Measurements from ENCODE around the gene ADSS1.

ADSS1 gene

GRCh38 chr14:104758981-104759969, 35.2 kb downstream of the ADSS1 start:
- Histone ChIP-seq H3K9ac (ENCODE audit: low read depth, low read length, poor library complexity, severe bottlenecking) (no peak overlapping the region), H4K20me1 (ENCODE audit: insufficient read depth, low read length, poor library complexity, severe bottlenecking) (peaks cover 35% of the 10 kb centered on the region), H3K4me2 (ENCODE audit: low read depth, low read length, poor library complexity, severe bottlenecking) (no peak overlapping the region), H3K79me2 (ENCODE audit: insufficient read depth, low read length) (peaks cover 73% of the 10 kb centered on the region), H3K9me3 (ENCODE audit: insufficient read depth, low read depth, low read length) (no peaks in the 10 kb centered on the region), H3K36me3 (ENCODE audit: insufficient read depth, low read length) (peaks cover 48% of the 10 kb centered on the region; the same call in 1 of the 2 replicates), H3F3A (ENCODE audit: low read depth) (no peaks in the 10 kb centered on the region), H3K4me3 (ENCODE audit: low read length, poor library complexity, severe bottlenecking) (no peak overlapping the region), H3K9me2 (replicated peaks; ENCODE audit: low read depth, low read length) (no peaks in the 10 kb centered on the region), H2AFZ (ENCODE audit: low read length) (no peak overlapping the region), H3K27me3 (ENCODE audit: insufficient read depth, low read length, poor library complexity, severe bottlenecking) (no peaks in the 10 kb centered on the region), H3K4me1 (ENCODE audit: insufficient read depth, low read length, poor library complexity, severe bottlenecking) (peaks cover 37% of the 10 kb centered on the region)
- TF ChIP-seq CTCF (conservative IDR thresholded peaks at IDR 0.05; ENCODE audit: low read length) = no peak
- TF ChIP-seq EZH2phosphoT487 (IDR thresholded peaks at IDR 0.05; ENCODE audit: borderline replicate concordance) = no peak

GRCh38 chr14:104765517-104765916, 41.5 kb downstream of the ADSS1 start:
- no peak overlapping the region for H3K9ac ChIP-seq (ENCODE audit: low read depth, low read length, poor library complexity, severe bottlenecking)
- no peaks in the 10 kb centered on the region for H4K20me1 ChIP-seq (ENCODE audit: insufficient read depth, low read length, poor library complexity, severe bottlenecking)
- H3K4me3 ChIP-seq (ENCODE audit: low read length, poor library complexity, severe bottlenecking) = peak overlapping the region; percentile 27
- peaks cover 3% of the 10 kb centered on the region; the same call in 1 of the 2 replicates for H3F3A ChIP-seq (ENCODE audit: low read depth)
- no peaks in the 10 kb centered on the region for H3K27me3 ChIP-seq (ENCODE audit: insufficient read depth, low read length, poor library complexity, severe bottlenecking)
- peaks cover 21% of the 10 kb centered on the region for H3K79me2 ChIP-seq (ENCODE audit: insufficient read depth, low read length)
- H3K9me3 ChIP-seq (ENCODE audit: insufficient read depth, low read depth, low read length) = no peaks in the 10 kb centered on the region
- peak overlapping the region; percentile 54 for H3K4me2 ChIP-seq (ENCODE audit: low read depth, low read length, poor library complexity, severe bottlenecking)
- H3K36me3 ChIP-seq (ENCODE audit: insufficient read depth, low read length) = peaks cover 10% of the 10 kb centered on the region; the same call in 1 of the 2 replicates
- no peaks in the 10 kb centered on the region for H3K9me2 ChIP-seq (replicated peaks; ENCODE audit: low read depth, low read length)
- no peak overlapping the region for H2AFZ ChIP-seq (ENCODE audit: low read length)
- H3K4me1 ChIP-seq (ENCODE audit: insufficient read depth, low read length, poor library complexity, severe bottlenecking) = peaks cover 10% of the 10 kb centered on the region
- TF ChIP-seq CTCF (conservative IDR thresholded peaks at IDR 0.05; ENCODE audit: low read length) (no peak), EZH2phosphoT487 (IDR thresholded peaks at IDR 0.05; ENCODE audit: borderline replicate concordance) (no peak)

- Histone ChIP-seq H3K4me1 (ENCODE audit: insufficient read depth, low read length, poor library complexity, severe bottlenecking) (peaks cover 10% of the 10 kb centered on the region), H3F3A (ENCODE audit: low read depth) (peaks cover 3% of the 10 kb centered on the region; the same call in 1 of the 2 replicates), H3K9me2 (replicated peaks; ENCODE audit: low read depth, low read length) (no peaks in the 10 kb centered on the region), H3K36me3 (ENCODE audit: insufficient read depth, low read length) (peaks cover 10% of the 10 kb centered on the region), H3K9me3 (ENCODE audit: insufficient read depth, low read depth, low read length) (no peaks in the 10 kb centered on the region; the same call in 1 of the 2 replicates), H2AFZ (ENCODE audit: low read length) (no peak overlapping the region), H3K4me2 (ENCODE audit: low read depth, low read length, poor library complexity, severe bottlenecking) (peak overlapping the region; percentile 54), H3K4me3 (ENCODE audit: low read length, poor library complexity, severe bottlenecking) (peak overlapping the region; percentile 70), H3K27me3 (ENCODE audit: insufficient read depth, low read length, poor library complexity, severe bottlenecking) (no peaks in the 10 kb centered on the region), H3K79me2 (ENCODE audit: insufficient read depth, low read length) (peaks cover 17% of the 10 kb centered on the region), H3K9ac (ENCODE audit: low read depth, low read length, poor library complexity, severe bottlenecking) (peak overlapping the region; percentile 62), H4K20me1 (ENCODE audit: insufficient read depth, low read length, poor library complexity, severe bottlenecking) (no peaks in the 10 kb centered on the region)
- no peak for TF ChIP-seq EZH2phosphoT487 (IDR thresholded peaks at IDR 0.05; ENCODE audit: borderline replicate concordance)
- TF ChIP-seq CTCF (conservative IDR thresholded peaks at IDR 0.05; ENCODE audit: low read length) = no peak
Observed at GRCh38 chr14:104766256-104766862, 42.3 kb downstream of the ADSS1 start.

Data from Loucy (cell line).